ENCODE results near the gene PLGRKT.

- TF ChIP-seq CTCF (IDR thresholded peaks at IDR 0.05) = no peak
- TF ChIP-seq POLR2A (IDR thresholded peaks at IDR 0.05) = no peak
These were observed 62.6 kb downstream of the PLGRKT start for GRCh38 chr9:5375091-5375490.

All from body of pancreas (tissue), 4 donors.